ENCODE measurements around the gene EPB41.

EPB41 gene

GRCh38 chr1:28899267-28899666 lies 15.1 kb upstream of the EPB41 start:
- no peak for DNase-seq (ENCODE audit: extremely low read depth, low read depth)
- no peak for TF ChIP-seq CTCF (IDR thresholded peaks at IDR 0.05; ENCODE audit: low read depth, low read length)

GRCh38 chr1:28900562-28900961 lies 13.8 kb upstream of the EPB41 start:
- DNase-seq (ENCODE audit: extremely low read depth, low read depth), result no peak
- TF ChIP-seq CTCF (IDR thresholded peaks at IDR 0.05; ENCODE audit: low read depth, low read length), result no peak

- DNase-seq (ENCODE audit: extremely low read depth, low read depth), result no peak
- no peak for TF ChIP-seq CTCF (IDR thresholded peaks at IDR 0.05; ENCODE audit: low read depth, low read length)
These were observed 11.6 kb upstream of the EPB41 start for GRCh38 chr1:28902738-28903137.

- TF ChIP-seq CTCF (IDR thresholded peaks at IDR 0.05; ENCODE audit: low read depth, low read length), result no peak
These were observed 8.3 kb upstream of the EPB41 start for GRCh38 chr1:28905921-28906666.

GRCh38 chr1:28909198-28909597 lies 5.2 kb upstream of the EPB41 start:
- DNase-seq (ENCODE audit: extremely low read depth, low read depth), result no peak
- TF ChIP-seq CTCF (IDR thresholded peaks at IDR 0.05; ENCODE audit: low read depth, low read length), result no peak

More at GRCh38 chr1:28905921-28906666, 8.3 kb upstream of the EPB41 start:
- no peak for DNase-seq (ENCODE audit: extremely low read depth, low read depth)

GRCh38 chr1:28910379-28911115 lies 3.8 kb upstream of the EPB41 start:
- no peak for DNase-seq (ENCODE audit: extremely low read depth, low read depth)

More at GRCh38 chr1:28910379-28911115, 3.8 kb upstream of the EPB41 start:
- TF ChIP-seq CTCF (IDR thresholded peaks at IDR 0.05; ENCODE audit: low read depth, low read length), result no peak

Measured in AG09319 (cell line).